MM.1S (cell line): ENCODE data around the gene MARK4.

Experiments
- DNase-seq: peaks from one replicate; pipeline ENCODE4 v3.0.0-alpha.2; 2015
- H2AFZ ChIP-seq: fragments of 300-600 bp; sonication (generic); 2 replicates; pipeline ENCODE4 v1.6.0; 2016; ENCODE audit warnings: antibody characterized with exemption, low read length
- H3F3A ChIP-seq: fragments of 300-600 bp; sonication (generic); 2 replicates; pipeline ENCODE4 v1.6.1; 2016; ENCODE audit warnings: mild to moderate bottlenecking, antibody characterized with exemption, low read length, moderate library complexity, mixed read lengths; ENCODE audit not compliant: insufficient read depth
- H3K27ac ChIP-seq: fragments of 300-600 bp; sonication (generic); 2 replicates; pipeline ENCODE4 v1.5.1; 2016; ENCODE audit warnings: mild to moderate bottlenecking, low read length
- H3K27me3 ChIP-seq: fragments of 300-600 bp; sonication (generic); replicated peaks from 2 replicates; pipeline ENCODE4 v1.6.0; 2016; ENCODE audit warnings: low read length; ENCODE audit not compliant: insufficient read depth
- H3K36me3 ChIP-seq: fragments of 300-600 bp; sonication (generic); replicated peaks from 2 replicates; pipeline ENCODE4 v1.6.1; 2016; ENCODE audit warnings: mild to moderate bottlenecking, low read length, mixed read lengths; ENCODE audit not compliant: insufficient read depth
- H3K4me1 ChIP-seq: fragments of 300-600 bp; sonication (generic); 2 replicates; pipeline ENCODE4 v1.6.1; 2016; ENCODE audit warnings: low read length, mixed read lengths
- H3K4me2 ChIP-seq: fragments of 300-600 bp; sonication (generic); 2 replicates; pipeline ENCODE4 v1.6.0; 2016; ENCODE audit warnings: low read depth, low read length
- H3K4me3 ChIP-seq: fragments of 300-600 bp; sonication (generic); 2 replicates; pipeline ENCODE4 v1.5.1; 2016; ENCODE audit warnings: low read length, mixed read lengths
- H3K79me2 ChIP-seq: fragments of 300-600 bp; sonication (generic); 2 replicates; pipeline ENCODE4 v1.6.1; 2016; ENCODE audit warnings: mixed run types, low read length, mixed read lengths
- H3K9ac ChIP-seq: fragments of 300-600 bp; sonication (generic); 2 replicates; pipeline ENCODE4 v1.6.1; 2016; ENCODE audit warnings: low read length, mixed read lengths
- H3K9me2 ChIP-seq: fragments of 300-600 bp; sonication (generic); replicated peaks from 2 replicates; pipeline ENCODE4 v1.6.1; 2016; ENCODE audit warnings: mild to moderate bottlenecking, low read length, mixed read lengths; ENCODE audit not compliant: insufficient read depth
- H3K9me3 ChIP-seq: fragments of 300-600 bp; sonication (generic); replicated peaks from 2 replicates; pipeline ENCODE4 v1.6.1; 2016; ENCODE audit warnings: mild to moderate bottlenecking, low read length, mixed read lengths; ENCODE audit not compliant: insufficient read depth
- H4K20me1 ChIP-seq: fragments of 300-600 bp; sonication (generic); 2 replicates; pipeline ENCODE4 v1.6.1; 2016; ENCODE audit warnings: mild to moderate bottlenecking, low read length, moderate library complexity, mixed read lengths; ENCODE audit not compliant: insufficient read depth
- CTCF ChIP-seq: fragments of 300-600 bp; sonication (generic); IDR thresholded peaks from 2 replicates; pipeline ENCODE4 v1.5.1; 2016; ENCODE audit warnings: antibody characterized with exemption, low read length, mixed read lengths
- EZH2 ChIP-seq: fragments of 300-600 bp; sonication (generic); optimal IDR thresholded peaks from 2 replicates; pipeline ENCODE3; 2017; ENCODE audit warnings: low read depth, mild to moderate bottlenecking, antibody characterized with exemption, low read length, mixed read lengths
- EZH2phosphoT487 ChIP-seq: fragments of 300-600 bp; sonication (generic); IDR thresholded peaks from 2 replicates; pipeline ENCODE4 v1.6.1; 2018; ENCODE audit warnings: antibody characterized with exemption, low read length

The MARK4 gene

GRCh38 chr19:45336696-45337251 is 85.7 kb downstream of the MARK4 start:
- Histone ChIP-seq H3K79me2 (no peaks in the 10 kb centered on the region), H3K27ac (no peak overlapping the region), H3K27me3 (peaks cover 12% of the 10 kb centered on the region), H3K4me3 (no peak overlapping the region), H3K36me3 (no peaks in the 10 kb centered on the region), H4K20me1 (no peaks in the 10 kb centered on the region), H2AFZ (no peak overlapping the region), H3K9ac (no peak overlapping the region), H3F3A (no peaks in the 10 kb centered on the region), H3K4me2 (no peak overlapping the region), H3K9me2 (no peaks in the 10 kb centered on the region), H3K9me3 (no peaks in the 10 kb centered on the region), H3K4me1 (0 out of 2 replicates have a peak, but pooled peaks cover 3% of the 10 kb centered on the region)
- TF ChIP-seq EZH2phosphoT487 (no peak), CTCF (no peak), EZH2 (no peak)
- DNase-seq, result no peak

- H3K4me2 ChIP-seq, result no peak overlapping the region
- no peaks in the 10 kb centered on the region for H3K79me2 ChIP-seq
- H3K27me3 ChIP-seq, result peaks cover 16% of the 10 kb centered on the region
- TF ChIP-seq EZH2, result no peak
- no peak for TF ChIP-seq EZH2phosphoT487
- TF ChIP-seq CTCF, result no peak
- H3K4me3 ChIP-seq, result no peak overlapping the region
- no peak for DNase-seq
- H4K20me1 ChIP-seq, result no peaks in the 10 kb centered on the region
- H3K27ac ChIP-seq, result no peak overlapping the region
- no peaks in the 10 kb centered on the region for H3K36me3 ChIP-seq
- H3F3A ChIP-seq, result no peaks in the 10 kb centered on the region
- no peak overlapping the region for H3K9ac ChIP-seq
- H3K4me1 ChIP-seq, result 0 out of 2 replicates have a peak, but pooled peaks cover 3% of the 10 kb centered on the region
- H3K9me2 ChIP-seq, result no peaks in the 10 kb centered on the region
- no peaks in the 10 kb centered on the region for H3K9me3 ChIP-seq
- no peak overlapping the region for H2AFZ ChIP-seq
Observed at GRCh38 chr19:45339629-45340028, 88.6 kb downstream of the MARK4 start.

- peak; percentile 23 for DNase-seq
- Histone ChIP-seq H3K4me3 (no peak within 1 kb of the TSS; the same call in 1 of the 2 replicates), H3F3A (no peaks in the 10 kb centered on the region)
Observed at GRCh38 chr19:45340232-45340898, 89.3 kb downstream of the MARK4 start, which contains the start of gene KLC3. TSS of gene KLC3 (plus strand) at chr19:45340750. CDS start at chr19:45345542, 4,792 bp downstream.

More at GRCh38 chr19:45340232-45340898, 89.3 kb downstream of the MARK4 start, which contains the start of gene KLC3:
- no peak within 1 kb of the TSS for H3K9ac ChIP-seq
- no peak for TF ChIP-seq EZH2
- TF ChIP-seq CTCF, result no peak
- no peak for TF ChIP-seq EZH2phosphoT487
- no peaks in the 10 kb centered on the region for H4K20me1 ChIP-seq
- H3K9me3 ChIP-seq, result no peaks in the 10 kb centered on the region
- peak within 1 kb of the TSS; percentile 39; the same call in 1 of the 2 replicates for H3K4me2 ChIP-seq
- H2AFZ ChIP-seq, result no peak within 1 kb of the TSS
- H3K36me3 ChIP-seq, result no peaks in the 10 kb centered on the region
- H3K4me1 ChIP-seq, result 0 out of 2 replicates have a peak, but pooled peaks cover 3% of the 10 kb centered on the region
- H3K79me2 ChIP-seq, result no peaks in the 10 kb centered on the region
- H3K27me3 ChIP-seq, result peaks cover 20% of the 10 kb centered on the region
- H3K27ac ChIP-seq, result no peak within 1 kb of the TSS
- H3K9me2 ChIP-seq, result no peaks in the 10 kb centered on the region
